Panc1 (cell line): ENCODE data around the gene TMEM40. TPM values are rescaled to one million over a fixed set of nuclear protein-coding genes. Genes with fewer than 3 reads are reported as not detected.

Experiments
- ATAC-seq: fragments of 200-7000 bp; cut with Tn5 transposase; 2 replicates; pipeline ENCODE4 v1.9.1; 2020; ENCODE audit warnings: mild to moderate bottlenecking, moderate library complexity
- BruUV-seq: library from RNA; stranded (reverse); fragments of 400-500 nt; replicated peaks from 2 replicates; lab custom pipeline; 2021; lab: Mats Ljungman, UMichigan
- CTCF ChIA-PET: fragments of 300-600 bp; sonication (Branson Sonifier 250); formaldehyde crosslinking; loops from one replicate; lab custom pipeline; 2022; ENCODE audit warnings: antibody characterized with exemption; lab: Charles Lee
- POLR2A ChIA-PET: fragments of 300-600 bp; sonication (Branson Sonifier 250); formaldehyde crosslinking; loops from one replicate; lab custom pipeline; 2022; ENCODE audit warnings: antibody characterized with exemption; lab: Charles Lee
- DNase-seq: peaks from one replicate; pipeline ENCODE4 v3.0.0-alpha.2; 2010; ENCODE audit warnings: low read depth, low spot score
- H3K27ac ChIP-seq: 2 replicates; pipeline ENCODE4 v1.5.1; 2011; ENCODE audit warnings: mild to moderate bottlenecking, low read length, inconsistent platforms
- H3K27me3 ChIP-seq: fragments of 200-500 bp; sonication (Bioruptor generic); 2 replicates; pipeline ENCODE4 v1.6.0; 2014; ENCODE audit warnings: low read length, inconsistent platforms; ENCODE audit not compliant: control insufficient read depth, insufficient read depth
- H3K36me3 ChIP-seq: fragments of 200-500 bp; sonication (Bioruptor generic); 2 replicates; pipeline ENCODE4 v1.5.1; 2014; ENCODE audit warnings: inconsistent platforms, mild to moderate bottlenecking, low read length, moderate library complexity; ENCODE audit not compliant: control insufficient read depth, insufficient read depth
- H3K4me1 ChIP-seq: 2 replicates; pipeline ENCODE4 v1.5.1; 2011; ENCODE audit warnings: inconsistent platforms, mild to moderate bottlenecking, low read length, moderate library complexity; ENCODE audit not compliant: control insufficient read depth, insufficient read depth
- H3K4me3 ChIP-seq, 2 experiments: 2 replicates each; pipeline ENCODE4 v1.5.1; 2011 to 2012; ENCODE audit warnings: low read depth in 2 of 2, low read length in 2 of 2, mild to moderate bottlenecking in 2 of 2, inconsistent platforms in 1 of 2, moderate library complexity in 1 of 2
- H3K9me3 ChIP-seq: fragments of 200-500 bp; sonication (Bioruptor generic); 2 replicates; pipeline ENCODE4 v1.5.1; 2014; ENCODE audit warnings: low read depth, mild to moderate bottlenecking, inconsistent platforms, low read length, moderate library complexity; ENCODE audit not compliant: control insufficient read depth, insufficient read depth
- CTCF ChIP-seq: fragments of 450-650 bp; IDR thresholded peaks from 2 replicates; pipeline ENCODE4 v1.5.1; 2017; ENCODE audit warnings: mild to moderate bottlenecking
- POLR2AphosphoS5 ChIP-seq: IDR thresholded peaks from 2 replicates; pipeline ENCODE4 v1.6.1; 2012; ENCODE audit warnings: mild to moderate bottlenecking, low read depth, low read length, moderate library complexity
- SIN3A ChIP-seq: IDR thresholded peaks from 2 replicates; pipeline ENCODE4 v1.6.1; 2012; ENCODE audit warnings: low read depth, mild to moderate bottlenecking, low read length, moderate library complexity, borderline replicate concordance; ENCODE audit not compliant: insufficient read depth
- TCF7L2 ChIP-seq: IDR thresholded peaks from 2 replicates; pipeline ENCODE4 v1.6.1; 2011; ENCODE audit warnings: mild to moderate bottlenecking, low read depth, low read length, inconsistent platforms
- in situ Hi-C: cut with HindIII; loops from 2 replicates; pipeline ENCODE4 v1.10.0; 2016; ENCODE audit warnings: low sequenced_read_pairs, low pct_unique_long_range_greater_than_20kb
- intact Hi-C: fragments of 100-400 bp; cut with micrococcal nuclease; formaldehyde crosslinking; loops from one replicate; pipeline ENCODE4 v1.10.0; 2022; ENCODE audit not compliant: unreplicated experiment
- total RNA-seq: library from RNA; stranded (reverse); gene quantifications from one replicate; pipeline ENCODE4 v1.2.1, GENCODE V29; 2021; ENCODE audit not compliant: unreplicated experiment
- TF ChIP-seq, protein P1 (sequence below), 2 experiments: IDR thresholded peaks; 2 replicates each; pipeline ENCODE4 v1.6.1; 2011 to 2012; ENCODE audit warnings: low read depth in 2 of 2, control low read depth in 1 of 2, low read length in 1 of 2, mild to moderate bottlenecking in 1 of 2, moderate library complexity in 1 of 2; ENCODE audit not compliant: insufficient read depth in 1 of 2

The TMEM40 gene
- total RNA-seq, 1 experiment from 2014 or later: 1.3 TPM

GRCh38 chr3:12803371-12803770 is 44.3 kb upstream of the TMEM40 start:
- ATAC-seq (no peak), DNase-seq (no peak)
- no peaks in the 10 kb centered on the region for H3K27me3 ChIP-seq
- no peak for TF ChIP-seq CTCF
- no peak for TF ChIP-seq TCF7L2
- TF ChIP-seq, protein P1, sequence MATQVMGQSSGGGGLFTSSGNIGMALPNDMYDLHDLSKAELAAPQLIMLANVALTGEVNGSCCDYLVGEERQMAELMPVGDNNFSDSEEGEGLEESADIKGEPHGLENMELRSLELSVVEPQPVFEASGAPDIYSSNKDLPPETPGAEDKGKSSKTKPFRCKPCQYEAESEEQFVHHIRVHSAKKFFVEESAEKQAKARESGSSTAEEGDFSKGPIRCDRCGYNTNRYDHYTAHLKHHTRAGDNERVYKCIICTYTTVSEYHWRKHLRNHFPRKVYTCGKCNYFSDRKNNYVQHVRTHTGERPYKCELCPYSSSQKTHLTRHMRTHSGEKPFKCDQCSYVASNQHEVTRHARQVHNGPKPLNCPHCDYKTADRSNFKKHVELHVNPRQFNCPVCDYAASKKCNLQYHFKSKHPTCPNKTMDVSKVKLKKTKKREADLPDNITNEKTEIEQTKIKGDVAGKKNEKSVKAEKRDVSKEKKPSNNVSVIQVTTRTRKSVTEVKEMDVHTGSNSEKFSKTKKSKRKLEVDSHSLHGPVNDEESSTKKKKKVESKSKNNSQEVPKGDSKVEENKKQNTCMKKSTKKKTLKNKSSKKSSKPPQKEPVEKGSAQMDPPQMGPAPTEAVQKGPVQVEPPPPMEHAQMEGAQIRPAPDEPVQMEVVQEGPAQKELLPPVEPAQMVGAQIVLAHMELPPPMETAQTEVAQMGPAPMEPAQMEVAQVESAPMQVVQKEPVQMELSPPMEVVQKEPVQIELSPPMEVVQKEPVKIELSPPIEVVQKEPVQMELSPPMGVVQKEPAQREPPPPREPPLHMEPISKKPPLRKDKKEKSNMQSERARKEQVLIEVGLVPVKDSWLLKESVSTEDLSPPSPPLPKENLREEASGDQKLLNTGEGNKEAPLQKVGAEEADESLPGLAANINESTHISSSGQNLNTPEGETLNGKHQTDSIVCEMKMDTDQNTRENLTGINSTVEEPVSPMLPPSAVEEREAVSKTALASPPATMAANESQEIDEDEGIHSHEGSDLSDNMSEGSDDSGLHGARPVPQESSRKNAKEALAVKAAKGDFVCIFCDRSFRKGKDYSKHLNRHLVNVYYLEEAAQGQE (IDR thresholded peaks at IDR 0.05; ENCODE audit: insufficient read depth in 1 of 2, low read depth in 2 of 2, low read length in 1 of 2): no peak
- TF ChIP-seq SIN3A: no peak
- in situ Hi-C loops: no loop called here
- no TSS peak for BruUV-seq
- POLR2A ChIA-PET: interaction anchor here (0.7 kb wide), 1 partner anchor 258 kb away, joined by 3 read pairs; the partner anchor contains the start of gene MKRN2OS
- no peak overlapping the region for H3K27ac ChIP-seq
- no peaks in the 10 kb centered on the region for H3K4me1 ChIP-seq
- no peaks in the 10 kb centered on the region for H3K36me3 ChIP-seq
- H3K4me3 ChIP-seq: no peak overlapping the region
- H3K9me3 ChIP-seq: no peaks in the 10 kb centered on the region
- CTCF ChIA-PET: no interaction called here
- intact Hi-C loops: no loop called here

GRCh38 chr3:12799525-12800440 is 40.7 kb upstream of the TMEM40 start:
- ChIA-PET CTCF (no interaction called here), POLR2A (no interaction called here)
- no peak for ATAC-seq
- DNase-seq: no peak
- no peaks in the 10 kb centered on the region for H3K27me3 ChIP-seq
- H3K27ac ChIP-seq: no peak overlapping the region
- no peaks in the 10 kb centered on the region for H3K4me1 ChIP-seq
- BruUV-seq: no TSS peak
- in situ Hi-C loops: no loop called here
- intact Hi-C loops: no loop called here
- H3K4me3 ChIP-seq: no peak overlapping the region
- H3K9me3 ChIP-seq: no peaks in the 10 kb centered on the region
- TF ChIP-seq CTCF (no peak), TCF7L2 (no peak), SIN3A (no peak), POLR2AphosphoS5 (no peak)
- TF ChIP-seq, protein P1 (IDR thresholded peaks at IDR 0.05; ENCODE audit: insufficient read depth in 1 of 2, low read depth in 2 of 2, low read length in 1 of 2): no peak
- no peaks in the 10 kb centered on the region for H3K36me3 ChIP-seq
